HuH-7 (cell line): ENCODE data around the gene USP21.

ENCODE experiments used
- DNase-seq: peaks from one replicate; pipeline ENCODE4 v3.0.0; 2011; ENCODE audit warnings: low spot score

USP21 gene

GRCh38 chr1:161172349-161172748 is 13.0 kb downstream of the USP21 start:
- DNase-seq, result no peak

GRCh38 chr1:161172776-161173376 is 13.6 kb downstream of the USP21 start:
- no peak for DNase-seq

- DNase-seq, result no peak
Observed at GRCh38 chr1:161173711-161174110, 14.4 kb downstream of the USP21 start.

GRCh38 chr1:161174911-161175310 is 15.6 kb downstream of the USP21 start:
- DNase-seq, result no peak

DNA sequence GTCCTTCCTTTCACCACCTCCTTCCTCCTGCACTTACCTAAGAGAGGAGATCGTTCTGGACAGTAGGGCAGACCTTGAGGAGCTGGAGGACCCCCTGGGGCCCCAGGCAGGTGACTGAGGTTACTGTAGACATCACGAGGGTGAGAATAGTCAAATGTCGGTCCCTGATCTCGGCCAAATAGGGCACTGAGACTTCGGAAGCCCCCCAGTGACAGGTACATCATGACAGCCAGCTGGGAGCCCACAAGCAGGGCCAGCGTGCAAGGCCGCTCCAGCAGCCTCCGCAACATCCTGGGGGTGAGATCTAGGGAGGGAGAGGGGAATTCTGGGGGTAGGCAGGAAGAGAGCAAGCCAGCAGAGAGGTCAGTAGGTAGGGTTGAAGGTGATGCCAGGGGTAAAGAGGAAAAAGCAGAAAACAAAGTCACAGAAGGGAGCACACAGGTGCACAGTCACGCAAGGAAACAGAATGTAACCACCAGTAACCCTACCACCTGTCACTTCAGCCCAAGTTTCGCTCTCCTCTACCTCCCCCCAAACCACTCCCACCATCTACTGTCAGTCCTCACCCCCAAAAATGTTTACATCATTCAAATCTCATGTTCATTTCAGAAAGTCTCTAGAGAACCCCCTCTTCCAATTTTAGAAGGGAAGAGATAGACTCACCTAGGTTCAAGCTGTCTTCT is 16.6 kb downstream of the USP21 start:
- no peak for DNase-seq

DNA sequence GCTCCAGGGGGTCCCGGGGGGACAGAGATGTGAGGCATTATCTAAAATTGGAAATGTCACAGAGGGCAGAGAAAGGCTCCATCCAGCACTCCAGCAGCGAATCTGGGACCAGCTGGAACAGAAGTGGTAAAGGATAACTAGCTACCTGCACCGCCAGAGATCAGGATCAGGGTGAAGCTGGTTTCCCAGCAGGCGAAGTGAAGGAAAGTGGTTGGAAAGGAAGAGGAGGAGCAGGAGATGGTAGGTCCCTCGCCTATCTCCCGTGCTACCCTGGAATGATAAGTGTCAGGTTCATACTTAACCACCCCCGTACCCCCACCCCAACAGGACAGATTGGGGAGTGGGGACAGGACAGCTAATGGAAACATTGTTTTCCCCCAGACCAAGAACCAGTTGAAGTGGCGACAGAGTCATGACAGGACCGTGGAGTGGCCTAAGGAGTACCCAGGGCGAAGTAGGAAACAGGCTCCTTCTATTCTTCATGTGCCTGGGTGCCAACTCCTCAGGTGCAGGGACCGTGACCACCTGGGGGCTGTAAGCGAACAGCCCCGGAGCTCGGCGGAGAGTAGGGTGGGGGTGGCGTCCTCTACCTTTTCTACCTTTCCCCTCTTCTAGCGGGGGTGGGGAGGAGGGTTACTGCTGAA is 17.3 kb downstream of the USP21 start:
- DNase-seq, result no peak

DNA sequence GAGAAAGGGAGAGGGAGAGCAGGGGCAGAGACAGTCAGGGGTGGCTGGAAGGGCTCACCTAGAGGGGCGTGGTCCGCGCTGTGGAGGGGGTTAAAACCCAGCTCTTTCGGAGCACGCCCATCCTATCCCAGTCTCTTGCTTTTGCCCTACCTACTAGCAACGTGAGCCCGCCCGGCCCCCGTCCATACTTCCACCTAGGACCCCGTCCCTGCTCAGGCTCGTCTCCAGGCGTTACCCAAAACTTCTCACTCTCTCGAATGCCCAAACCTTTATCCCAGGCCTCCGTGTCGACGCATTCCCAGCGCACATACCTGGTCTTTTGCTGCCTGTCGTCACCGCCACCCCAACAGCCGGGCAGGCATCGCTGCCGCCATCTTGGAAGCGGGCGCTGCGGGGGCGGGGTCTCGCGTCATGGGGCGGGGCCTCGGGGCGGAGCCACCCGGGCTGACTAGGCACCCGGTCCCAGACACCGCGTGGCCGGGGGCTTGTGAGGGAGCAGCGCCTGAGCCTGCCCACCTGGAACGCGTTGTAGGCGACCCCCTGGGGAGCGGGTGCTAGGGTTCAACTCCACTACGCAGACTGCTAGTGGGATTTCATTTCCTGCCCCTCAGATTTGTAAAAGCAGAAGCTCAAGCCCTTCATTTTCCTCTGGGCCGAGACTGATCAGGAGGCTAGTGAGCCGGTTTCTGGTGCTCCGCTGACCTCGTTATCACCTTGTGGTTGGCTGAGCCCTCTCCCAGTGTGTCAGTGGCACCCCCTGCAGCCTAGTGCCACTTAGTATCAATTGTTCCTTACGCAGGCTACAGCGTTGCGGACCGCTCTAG is 18.0 kb downstream of the USP21 start, which contains the start of gene B4GALT3:
Gene B4GALT3 (minus strand): TSS at position 396 of the 824 bp plus-strand sequence. CDS start 1,447 bp downstream, outside the sequence.
- DNase-seq, result peak; percentile 91

DNA sequence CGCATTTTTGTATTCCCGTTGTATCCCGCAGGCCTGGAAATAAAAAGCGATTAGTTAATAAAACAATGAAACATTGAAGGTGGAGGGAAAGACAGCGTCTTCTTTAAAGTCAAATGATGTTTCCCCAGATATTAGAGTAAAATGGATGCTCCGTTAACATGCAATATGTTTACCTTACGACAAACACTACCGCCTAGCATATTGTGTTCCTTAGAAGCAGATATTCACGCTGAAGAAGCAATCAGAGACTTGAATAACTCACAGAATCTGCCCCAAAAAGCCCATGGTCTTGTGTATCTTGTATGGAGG is 18.6 kb downstream of the USP21 start:
- DNase-seq, result no peak

DNA sequence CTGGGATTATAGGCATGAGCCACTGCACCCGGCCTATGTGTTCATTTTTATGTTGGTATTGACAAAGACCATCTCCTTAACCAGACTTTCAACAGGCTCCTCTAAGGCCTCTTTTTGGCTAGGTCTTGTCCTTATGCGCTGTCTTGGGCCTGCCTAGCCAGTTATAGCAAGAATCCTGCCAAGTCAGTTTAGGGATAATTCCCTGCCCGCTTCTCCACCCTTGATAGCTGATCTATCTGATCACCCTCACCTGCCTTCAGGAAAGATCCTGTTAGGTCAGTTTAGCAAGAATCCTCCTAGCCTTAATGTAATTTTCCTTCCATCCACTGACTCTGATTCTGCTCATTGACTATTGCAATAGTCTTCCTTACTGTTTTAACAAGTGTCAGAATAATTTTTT is 20.4 kb downstream of the USP21 start:
- no peak for DNase-seq

DNA sequence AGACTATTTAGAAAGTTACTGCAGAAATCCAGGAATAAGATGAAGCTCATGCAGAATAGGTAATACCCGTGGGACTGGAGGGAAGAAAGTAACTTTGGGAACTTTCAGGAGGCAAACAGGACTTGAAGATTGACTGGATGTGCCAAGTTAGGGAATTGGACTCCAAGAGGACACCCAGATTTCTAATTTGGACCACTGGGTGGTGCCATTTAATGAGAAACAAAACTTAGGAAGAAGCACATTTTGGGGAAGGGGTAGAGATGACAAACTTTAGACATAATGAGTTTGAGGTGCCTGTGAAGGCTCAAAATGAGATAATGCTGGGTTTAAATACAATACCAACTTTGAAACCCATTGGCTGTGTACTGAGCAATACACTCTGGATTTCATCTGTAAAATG is 21.3 kb downstream of the USP21 start:
- DNase-seq, result no peak

GRCh38 chr1:161182214-161182613 is 22.9 kb downstream of the USP21 start:
- no peak for DNase-seq

- no peak for DNase-seq
Observed at GRCh38 chr1:161185282-161185682, 26.0 kb downstream of the USP21 start.

DNA sequence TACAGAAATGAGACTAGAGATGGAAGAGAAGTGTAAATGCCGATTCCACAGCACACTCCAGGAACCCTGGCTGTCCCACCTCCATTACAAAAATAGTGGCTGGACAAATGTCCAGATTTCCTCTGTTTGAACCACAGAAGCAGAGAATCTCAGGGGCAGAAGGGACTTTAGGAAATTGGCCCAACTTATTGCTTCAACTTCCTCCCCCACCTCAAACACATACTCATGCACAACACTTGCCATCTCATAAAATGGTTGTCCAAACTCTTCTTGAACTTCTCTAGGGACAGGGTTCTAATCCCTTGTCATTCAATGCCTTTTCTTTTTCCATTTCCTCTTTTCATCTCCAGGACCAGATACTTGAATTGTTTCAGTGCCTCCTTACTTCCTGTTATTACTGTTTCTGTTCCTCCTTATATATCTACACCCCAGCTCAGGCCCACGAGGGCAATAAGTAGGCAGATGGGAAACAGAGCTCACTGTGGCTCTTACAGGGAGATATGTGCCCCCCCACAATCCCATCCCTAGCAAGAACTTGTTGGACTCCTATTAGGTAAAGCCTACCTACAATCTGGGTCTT is 26.5 kb downstream of the USP21 start:
- DNase-seq, result no peak

GRCh38 chr1:161187311-161187710 is 28.0 kb downstream of the USP21 start:
- no peak for DNase-seq

GRCh38 chr1:161188381-161188780 is 29.1 kb downstream of the USP21 start:
- DNase-seq, result no peak

GRCh38 chr1:161189036-161189435 is 29.7 kb downstream of the USP21 start:
- no peak for DNase-seq

DNA sequence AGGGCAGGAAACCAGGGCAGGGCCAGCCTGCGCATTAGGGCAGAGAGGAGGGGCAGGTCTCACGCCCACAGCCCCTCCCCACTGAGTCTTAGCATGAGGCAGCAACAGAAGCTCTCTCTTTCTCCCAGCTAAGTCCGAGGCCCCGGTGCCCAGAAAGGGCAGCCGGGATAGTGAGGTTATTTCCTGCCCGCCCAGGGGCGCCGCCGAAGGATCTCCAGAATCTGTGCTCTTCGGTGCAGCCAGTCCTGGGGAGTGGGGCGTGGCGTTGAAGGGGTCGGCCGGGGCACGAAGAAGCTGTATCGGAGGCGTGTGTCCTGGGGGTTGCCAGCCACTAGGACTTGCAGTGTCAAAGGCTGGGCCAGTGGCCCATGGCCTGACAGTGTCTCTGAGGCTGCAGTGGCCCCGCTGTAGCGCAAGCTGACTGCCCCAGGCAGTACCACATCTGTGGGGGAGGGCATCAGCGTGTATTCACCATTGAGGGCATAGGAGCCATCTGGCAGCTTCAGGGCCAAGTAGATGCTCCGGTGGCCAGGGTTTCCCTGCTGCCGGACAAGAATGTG is 31.7 kb downstream of the USP21 start:
- no peak for DNase-seq

- DNase-seq, result no peak
Observed at GRCh38 chr1:161191971-161192370, 32.7 kb downstream of the USP21 start.

- DNase-seq, result peak; percentile 82
Observed at GRCh38 chr1:161192476-161193465, 33.5 kb downstream of the USP21 start.

DNA sequence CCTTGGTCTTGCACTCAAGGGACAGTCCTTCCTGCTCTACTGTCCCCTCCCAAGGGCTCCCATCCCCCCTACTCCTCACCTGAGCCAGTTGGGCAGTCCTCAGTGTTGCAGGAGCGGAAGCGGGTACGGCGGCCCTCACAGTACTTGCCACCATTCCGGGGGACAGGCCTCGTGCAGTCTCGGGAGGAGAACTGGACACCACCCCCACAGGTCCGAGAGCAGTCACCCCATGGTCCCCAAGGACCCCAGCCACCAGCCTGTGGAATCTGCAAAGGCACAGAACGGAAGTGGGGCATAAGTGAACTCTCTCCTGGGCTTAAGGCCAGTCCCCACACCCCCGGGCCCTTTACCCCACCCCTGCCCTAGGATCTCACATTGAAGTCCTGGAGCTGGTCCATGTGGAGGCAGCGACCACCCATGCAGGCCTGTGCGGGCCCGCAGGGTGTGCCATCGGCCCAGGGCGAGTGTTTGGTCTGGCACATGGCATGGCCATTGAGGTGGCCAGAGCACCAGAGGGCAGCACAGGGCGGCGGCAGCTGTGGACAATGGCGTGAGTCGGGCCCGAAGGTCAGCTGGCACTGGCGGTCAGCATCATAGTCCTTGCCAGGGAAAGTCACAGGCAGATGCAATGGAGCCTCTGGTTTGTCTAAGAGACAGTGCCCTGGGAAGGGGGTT is 34.4 kb downstream of the USP21 start:
- DNase-seq, result no peak
